ENCODE results near the gene NIBAN1. TPM values are rescaled to one million over a fixed set of nuclear protein-coding genes. Genes with fewer than 3 reads are reported as not detected.

NIBAN1 gene, protein sequence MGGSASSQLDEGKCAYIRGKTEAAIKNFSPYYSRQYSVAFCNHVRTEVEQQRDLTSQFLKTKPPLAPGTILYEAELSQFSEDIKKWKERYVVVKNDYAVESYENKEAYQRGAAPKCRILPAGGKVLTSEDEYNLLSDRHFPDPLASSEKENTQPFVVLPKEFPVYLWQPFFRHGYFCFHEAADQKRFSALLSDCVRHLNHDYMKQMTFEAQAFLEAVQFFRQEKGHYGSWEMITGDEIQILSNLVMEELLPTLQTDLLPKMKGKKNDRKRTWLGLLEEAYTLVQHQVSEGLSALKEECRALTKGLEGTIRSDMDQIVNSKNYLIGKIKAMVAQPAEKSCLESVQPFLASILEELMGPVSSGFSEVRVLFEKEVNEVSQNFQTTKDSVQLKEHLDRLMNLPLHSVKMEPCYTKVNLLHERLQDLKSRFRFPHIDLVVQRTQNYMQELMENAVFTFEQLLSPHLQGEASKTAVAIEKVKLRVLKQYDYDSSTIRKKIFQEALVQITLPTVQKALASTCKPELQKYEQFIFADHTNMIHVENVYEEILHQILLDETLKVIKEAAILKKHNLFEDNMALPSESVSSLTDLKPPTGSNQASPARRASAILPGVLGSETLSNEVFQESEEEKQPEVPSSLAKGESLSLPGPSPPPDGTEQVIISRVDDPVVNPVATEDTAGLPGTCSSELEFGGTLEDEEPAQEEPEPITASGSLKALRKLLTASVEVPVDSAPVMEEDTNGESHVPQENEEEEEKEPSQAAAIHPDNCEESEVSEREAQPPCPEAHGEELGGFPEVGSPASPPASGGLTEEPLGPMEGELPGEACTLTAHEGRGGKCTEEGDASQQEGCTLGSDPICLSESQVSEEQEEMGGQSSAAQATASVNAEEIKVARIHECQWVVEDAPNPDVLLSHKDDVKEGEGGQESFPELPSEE
- total RNA-seq (0.66 and 1.2 TPM in 2 replicates), polyA plus RNA-seq (0.05 and 1.2 TPM in 2 replicates)

GRCh38 chr1:184974056-184974836, at the start of gene NIBAN1:
NIBAN1 (minus strand) TSS chr1:184974508; CDS start chr1:184974356, 152 bp downstream.
- Histone ChIP-seq H3K9me3 (ENCODE audit: low read depth) (no peaks in the 10 kb centered on the region), H3K27ac (no peak within 1 kb of the TSS), H3K4me1 (ENCODE audit: low read depth) (no peaks in the 10 kb centered on the region), H3K36me3 (no peaks in the 10 kb centered on the region), H3K27me3 (peaks cover 80% of the 10 kb centered on the region), H3K4me3 (peak within 1 kb of the TSS; percentile 42)
- TF ChIP-seq, protein P1, sequence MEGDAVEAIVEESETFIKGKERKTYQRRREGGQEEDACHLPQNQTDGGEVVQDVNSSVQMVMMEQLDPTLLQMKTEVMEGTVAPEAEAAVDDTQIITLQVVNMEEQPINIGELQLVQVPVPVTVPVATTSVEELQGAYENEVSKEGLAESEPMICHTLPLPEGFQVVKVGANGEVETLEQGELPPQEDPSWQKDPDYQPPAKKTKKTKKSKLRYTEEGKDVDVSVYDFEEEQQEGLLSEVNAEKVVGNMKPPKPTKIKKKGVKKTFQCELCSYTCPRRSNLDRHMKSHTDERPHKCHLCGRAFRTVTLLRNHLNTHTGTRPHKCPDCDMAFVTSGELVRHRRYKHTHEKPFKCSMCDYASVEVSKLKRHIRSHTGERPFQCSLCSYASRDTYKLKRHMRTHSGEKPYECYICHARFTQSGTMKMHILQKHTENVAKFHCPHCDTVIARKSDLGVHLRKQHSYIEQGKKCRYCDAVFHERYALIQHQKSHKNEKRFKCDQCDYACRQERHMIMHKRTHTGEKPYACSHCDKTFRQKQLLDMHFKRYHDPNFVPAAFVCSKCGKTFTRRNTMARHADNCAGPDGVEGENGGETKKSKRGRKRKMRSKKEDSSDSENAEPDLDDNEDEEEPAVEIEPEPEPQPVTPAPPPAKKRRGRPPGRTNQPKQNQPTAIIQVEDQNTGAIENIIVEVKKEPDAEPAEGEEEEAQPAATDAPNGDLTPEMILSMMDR (IDR thresholded peaks at IDR 0.05; ENCODE audit: low read depth, low read length) = no peak
- peak; percentile 35 to 76 for DNase-seq (ENCODE audit: low read depth in 1 of 2, low spot score in 1 of 2)

GRCh38 chr1:185017966-185018365, 43.7 kb upstream of the NIBAN1 start:
- peaks cover 88% of the 10 kb centered on the region for H3K27me3 ChIP-seq
- peak in 1 of 2 donors; percentile 64 for DNase-seq (ENCODE audit: low read depth in 1 of 2, low spot score in 1 of 2)
- H3K4me1 ChIP-seq (ENCODE audit: low read depth) = no peaks in the 10 kb centered on the region
- no peaks in the 10 kb centered on the region for H3K9me3 ChIP-seq (ENCODE audit: low read depth)
- no peak overlapping the region for H3K4me3 ChIP-seq
- H3K36me3 ChIP-seq = no peaks in the 10 kb centered on the region
- no peak overlapping the region for H3K27ac ChIP-seq
- TF ChIP-seq, protein P1 (IDR thresholded peaks at IDR 0.05; ENCODE audit: low read depth, low read length) = no peak

GRCh38 chr1:185017338-185017737, 43.0 kb upstream of the NIBAN1 start:
- H3K4me1 ChIP-seq (ENCODE audit: low read depth) = no peaks in the 10 kb centered on the region
- TF ChIP-seq, protein P1 (IDR thresholded peaks at IDR 0.05; ENCODE audit: low read depth, low read length) = no peak
- H3K9me3 ChIP-seq (ENCODE audit: low read depth) = no peaks in the 10 kb centered on the region
- no peaks in the 10 kb centered on the region for H3K36me3 ChIP-seq
- peak in 1 of 2 donors; percentile 90 for DNase-seq (ENCODE audit: low read depth in 1 of 2, low spot score in 1 of 2)
- no peak overlapping the region for H3K4me3 ChIP-seq
- H3K27me3 ChIP-seq = peaks cover 88% of the 10 kb centered on the region
- H3K27ac ChIP-seq = no peak overlapping the region

GRCh38 chr1:185016880-185017279, 42.6 kb upstream of the NIBAN1 start:
- H3K4me3 ChIP-seq = no peak overlapping the region
- no peaks in the 10 kb centered on the region for H3K36me3 ChIP-seq
- no peaks in the 10 kb centered on the region for H3K4me1 ChIP-seq (ENCODE audit: low read depth)
- TF ChIP-seq, protein P1 (IDR thresholded peaks at IDR 0.05; ENCODE audit: low read depth, low read length) = no peak
- H3K27ac ChIP-seq = no peak overlapping the region
- DNase-seq (ENCODE audit: low read depth in 1 of 2, low spot score in 1 of 2) = peak in 1 of 2 donors; percentile 23
- peaks cover 88% of the 10 kb centered on the region for H3K27me3 ChIP-seq
- H3K9me3 ChIP-seq (ENCODE audit: low read depth) = no peaks in the 10 kb centered on the region

DNA sequence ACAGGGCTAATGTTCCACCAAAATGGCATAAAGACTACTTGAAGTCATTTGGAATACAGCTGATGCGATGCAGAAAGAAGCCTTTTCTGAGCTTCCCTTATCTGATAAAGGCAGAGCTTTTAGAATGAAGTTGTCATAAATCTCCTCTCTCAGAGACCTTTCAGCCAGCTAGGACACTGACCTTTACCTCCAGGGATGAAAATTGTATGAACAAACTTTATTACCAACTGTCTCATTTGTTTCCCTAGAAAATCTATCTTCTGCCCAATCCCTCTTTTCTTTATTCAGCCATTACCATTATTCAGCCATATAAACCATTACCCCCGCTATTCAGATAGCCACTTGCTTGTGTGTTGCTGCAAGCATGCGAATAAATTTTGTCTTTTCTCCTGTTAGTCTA, 41.3 kb upstream of the NIBAN1 start:
- no peak overlapping the region for H3K27ac ChIP-seq

More for the DNA sequence above, 41.3 kb upstream of the NIBAN1 start:
- Histone ChIP-seq H3K9me3 (ENCODE audit: low read depth) (no peaks in the 10 kb centered on the region), H3K4me1 (ENCODE audit: low read depth) (no peaks in the 10 kb centered on the region), H3K4me3 (no peak overlapping the region), H3K27me3 (peaks cover 88% of the 10 kb centered on the region), H3K36me3 (no peaks in the 10 kb centered on the region)
- no peak for DNase-seq (ENCODE audit: low read depth in 1 of 2, low spot score in 1 of 2)
- TF ChIP-seq, protein P1 (IDR thresholded peaks at IDR 0.05; ENCODE audit: low read depth, low read length) = no peak

All from cardiac muscle cell (in vitro differentiated cells and primary cell).